HS-27A (cell line): ENCODE measurements around the gene STRA6.

ENCODE experiments used
- DNase-seq: peaks from one replicate; pipeline ENCODE4 v3.0.0-alpha.2; 2012; ENCODE audit warnings: low read depth, missing footprints

Gene STRA6

GRCh38 chr15:74202452-74203401 lies at the start of gene STRA6:
Gene STRA6, minus strand, starts transcription at chr15:74202787. Its CDS starts 520 bp downstream, at chr15:74202267.
- no peak for DNase-seq

GRCh38 chr15:74252291-74252690 lies 49.7 kb upstream of the STRA6 start:
- DNase-seq: no peak

- no peak for DNase-seq
Observed at GRCh38 chr15:74251131-74251811, 48.7 kb upstream of the STRA6 start.

GRCh38 chr15:74250266-74250665 lies 47.7 kb upstream of the STRA6 start:
- DNase-seq: no peak

GRCh38 chr15:74245342-74245931 lies 42.9 kb upstream of the STRA6 start:
- DNase-seq: no peak

GRCh38 chr15:74244822-74245341 lies 42.3 kb upstream of the STRA6 start:
- no peak for DNase-seq

- no peak for DNase-seq
Observed at GRCh38 chr15:74243431-74243830, 40.8 kb upstream of the STRA6 start.

GRCh38 chr15:74242441-74243185 lies 40.0 kb upstream of the STRA6 start:
- DNase-seq: peak; percentile 52

- DNase-seq: no peak
Observed at GRCh38 chr15:74240897-74241614, 38.5 kb upstream of the STRA6 start.

GRCh38 chr15:74240002-74240568 lies 37.5 kb upstream of the STRA6 start:
- peak; percentile 93 for DNase-seq

- no peak for DNase-seq
Observed at GRCh38 chr15:74239051-74239705, 36.6 kb upstream of the STRA6 start.

- DNase-seq: no peak
Observed at GRCh38 chr15:74235962-74236361, 33.4 kb upstream of the STRA6 start, which contains the start of gene CCDC33. Gene CCDC33, plus strand, starts transcription at chr15:74236326. Its CDS starts 394 bp downstream, at chr15:74236720.

- DNase-seq: no peak
Observed at GRCh38 chr15:74234598-74234875, 31.9 kb upstream of the STRA6 start.

GRCh38 chr15:74233851-74234597 lies 31.4 kb upstream of the STRA6 start:
- DNase-seq: no peak

- DNase-seq: no peak
Observed at GRCh38 chr15:74233373-74233772, 30.8 kb upstream of the STRA6 start.

GRCh38 chr15:74231475-74231874 lies 28.9 kb upstream of the STRA6 start:
- DNase-seq: no peak

GRCh38 chr15:74229686-74230085 lies 27.1 kb upstream of the STRA6 start:
- DNase-seq: no peak

GRCh38 chr15:74228723-74229081 lies 26.1 kb upstream of the STRA6 start:
- no peak for DNase-seq

- DNase-seq: no peak
Observed at GRCh38 chr15:74227968-74228722, 25.6 kb upstream of the STRA6 start.
